ENCODE results near the gene FOLR2. TPM values are rescaled to one million over a fixed set of nuclear protein-coding genes. Genes with fewer than 3 reads are reported as not detected.
"Not testable (repeated sequence)": the region's sequence is repeated elsewhere in the genome, so short reads cannot be mapped to it uniquely, and the experiment has no call there.

Gene FOLR2
- not detected in 2 replicates for total RNA-seq (2022)
- not detected for Bru-seq, nascent RNA
- not detected for BruChase-seq, experiment 1, labeled RNA remaining after a 6-hour chase
- BruChase-seq, experiment 2, labeled RNA remaining after a 2-hour chase = not detected
- long read RNA-seq = 0 reads

DNA sequence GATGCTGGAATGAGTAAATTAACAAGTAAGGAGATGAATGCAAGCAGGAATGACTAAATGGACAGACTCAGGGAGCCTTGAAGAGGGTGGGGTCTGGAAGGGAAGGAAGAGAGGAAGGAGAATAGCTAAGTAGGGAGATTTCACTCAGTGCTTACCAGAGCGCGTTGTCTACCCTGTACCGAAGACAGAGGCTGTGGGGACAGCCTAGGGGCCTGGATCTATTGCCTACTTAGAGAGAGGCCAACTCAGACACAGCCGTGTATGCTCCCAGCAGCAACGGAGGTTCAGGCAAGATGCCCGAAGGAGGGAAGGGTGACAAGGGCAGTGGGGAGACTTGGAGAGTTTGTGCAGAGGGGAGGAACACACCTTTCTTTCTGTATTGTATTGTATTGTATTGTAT, at the start of gene FOLR2:
Gene FOLR2 (plus strand): TSS at position 157 of the 400 bp plus-strand sequence. CDS start 1,791 bp downstream, outside the sequence.
- Mint-ChIP-seq H3K27ac (ENCODE audit: unreplicated experiment) (no peak within 1 kb of the TSS), H3K9me3 (ENCODE audit: low read depth, unreplicated experiment) (no peaks in the 10 kb centered on the region), H3K4me3 (ENCODE audit: low read depth, unreplicated experiment) (no peak within 1 kb of the TSS), H3K36me3 (ENCODE audit: insufficient read depth, unreplicated experiment) (no peaks in the 10 kb centered on the region), H3K27me3 (ENCODE audit: unreplicated experiment) (peaks cover 62% of the 10 kb centered on the region), H3K4me1 (ENCODE audit: low read depth, unreplicated experiment) (no peaks in the 10 kb centered on the region)
- BruUV-seq (replicated peaks) = no TSS peak
- DNase-seq = no peak
- TF ChIP-seq, protein P1, sequence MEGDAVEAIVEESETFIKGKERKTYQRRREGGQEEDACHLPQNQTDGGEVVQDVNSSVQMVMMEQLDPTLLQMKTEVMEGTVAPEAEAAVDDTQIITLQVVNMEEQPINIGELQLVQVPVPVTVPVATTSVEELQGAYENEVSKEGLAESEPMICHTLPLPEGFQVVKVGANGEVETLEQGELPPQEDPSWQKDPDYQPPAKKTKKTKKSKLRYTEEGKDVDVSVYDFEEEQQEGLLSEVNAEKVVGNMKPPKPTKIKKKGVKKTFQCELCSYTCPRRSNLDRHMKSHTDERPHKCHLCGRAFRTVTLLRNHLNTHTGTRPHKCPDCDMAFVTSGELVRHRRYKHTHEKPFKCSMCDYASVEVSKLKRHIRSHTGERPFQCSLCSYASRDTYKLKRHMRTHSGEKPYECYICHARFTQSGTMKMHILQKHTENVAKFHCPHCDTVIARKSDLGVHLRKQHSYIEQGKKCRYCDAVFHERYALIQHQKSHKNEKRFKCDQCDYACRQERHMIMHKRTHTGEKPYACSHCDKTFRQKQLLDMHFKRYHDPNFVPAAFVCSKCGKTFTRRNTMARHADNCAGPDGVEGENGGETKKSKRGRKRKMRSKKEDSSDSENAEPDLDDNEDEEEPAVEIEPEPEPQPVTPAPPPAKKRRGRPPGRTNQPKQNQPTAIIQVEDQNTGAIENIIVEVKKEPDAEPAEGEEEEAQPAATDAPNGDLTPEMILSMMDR (IDR thresholded peaks at IDR 0.05; ENCODE audit: unreplicated experiment) = no peak
- CTCF ChIA-PET = no interaction called here
- intact Hi-C loops (cut with micrococcal nuclease; ENCODE audit: unreplicated experiment) = no loop called here

DNA sequence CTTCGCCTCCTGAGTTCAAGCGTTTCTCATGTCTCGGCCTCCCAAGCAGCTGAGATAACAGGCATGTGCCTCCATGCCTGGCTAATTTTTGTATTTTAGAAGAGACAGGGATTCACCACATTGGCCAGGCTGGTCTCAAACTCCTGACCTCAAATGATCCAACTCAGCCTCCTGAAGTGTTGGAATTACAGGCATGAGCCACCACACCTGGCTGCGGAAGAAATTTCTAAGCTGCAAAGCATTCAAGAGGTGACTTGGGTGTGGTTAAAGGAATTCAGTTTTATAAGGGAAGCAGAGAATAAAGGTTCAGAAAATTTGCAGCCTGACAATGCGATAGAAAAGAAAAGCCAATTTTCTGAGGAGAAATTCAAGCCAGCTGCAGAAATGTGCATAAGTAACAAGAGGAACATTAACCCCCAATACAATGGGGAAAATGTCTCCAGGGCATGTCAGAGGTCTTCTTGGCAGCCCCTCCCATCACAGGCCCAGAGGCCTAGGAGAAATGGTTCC, 47.5 kb upstream of the FOLR2 start:
- H3K4me3 Mint-ChIP-seq (ENCODE audit: low read depth, unreplicated experiment); intact Hi-C loops (cut with micrococcal nuclease; ENCODE audit: unreplicated experiment); H3K4me1 Mint-ChIP-seq (ENCODE audit: low read depth, unreplicated experiment); H3K36me3 Mint-ChIP-seq (ENCODE audit: insufficient read depth, unreplicated experiment); BruUV-seq (replicated peaks); H3K9me3 Mint-ChIP-seq (ENCODE audit: low read depth, unreplicated experiment); H3K27ac Mint-ChIP-seq (ENCODE audit: unreplicated experiment); DNase-seq: not testable (repeated sequence)
- H3K27me3 Mint-ChIP-seq (ENCODE audit: unreplicated experiment) = peaks cover 11% of the 10 kb centered on the region
- CTCF ChIA-PET = interaction anchor here (1.1 kb wide), 1 partner anchor 21 kb away, joined by 3 read pairs; no protein-coding TSS in a partner anchor

- BruUV-seq (replicated peaks); H3K9me3 Mint-ChIP-seq (ENCODE audit: low read depth, unreplicated experiment); H3K27ac Mint-ChIP-seq (ENCODE audit: unreplicated experiment); H3K4me3 Mint-ChIP-seq (ENCODE audit: low read depth, unreplicated experiment); intact Hi-C loops (cut with micrococcal nuclease; ENCODE audit: unreplicated experiment); DNase-seq; H3K4me1 Mint-ChIP-seq (ENCODE audit: low read depth, unreplicated experiment); H3K36me3 Mint-ChIP-seq (ENCODE audit: insufficient read depth, unreplicated experiment): not testable (repeated sequence)
- CTCF ChIA-PET = interaction anchor here (1.1 kb wide), 1 partner anchor 21 kb away, joined by 3 read pairs; no protein-coding TSS in a partner anchor
- H3K27me3 Mint-ChIP-seq (ENCODE audit: unreplicated experiment) = peaks cover 11% of the 10 kb centered on the region
These were observed 46.8 kb upstream of the FOLR2 start for GRCh38 chr11:72169754-72170153.

DNA sequence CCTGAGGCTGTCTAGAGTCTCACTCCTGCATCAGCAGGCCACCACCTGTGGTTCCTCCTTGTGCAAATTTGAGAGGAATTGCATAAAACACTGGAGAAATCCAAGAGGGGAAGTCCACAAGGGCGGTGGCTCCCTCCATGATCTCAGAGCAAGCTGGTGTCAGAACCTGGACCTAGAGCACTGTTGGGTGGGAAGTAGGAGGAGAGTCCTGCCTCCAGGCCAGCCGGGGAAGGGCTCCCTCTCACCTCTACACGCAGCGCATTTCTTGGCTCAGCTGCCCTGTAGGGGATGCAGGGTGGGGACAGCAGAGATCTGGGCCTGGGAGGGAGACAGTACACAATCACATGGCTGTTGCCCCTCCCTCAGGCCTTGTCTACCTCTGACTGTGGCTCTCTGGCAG, 44.6 kb upstream of the FOLR2 start:
- DNase-seq; intact Hi-C loops (cut with micrococcal nuclease; ENCODE audit: unreplicated experiment); H3K27ac Mint-ChIP-seq (ENCODE audit: unreplicated experiment); BruUV-seq (replicated peaks); CTCF ChIA-PET; H3K4me3 Mint-ChIP-seq (ENCODE audit: low read depth, unreplicated experiment); H3K9me3 Mint-ChIP-seq (ENCODE audit: low read depth, unreplicated experiment); H3K36me3 Mint-ChIP-seq (ENCODE audit: insufficient read depth, unreplicated experiment): not testable (repeated sequence)
- Mint-ChIP-seq H3K4me1 (ENCODE audit: low read depth, unreplicated experiment) (peaks cover 10% of the 10 kb centered on the region), H3K27me3 (ENCODE audit: unreplicated experiment) (peaks cover 11% of the 10 kb centered on the region)

GRCh38 chr11:72173291-72173690, 43.3 kb upstream of the FOLR2 start:
- H3K9me3 Mint-ChIP-seq (ENCODE audit: low read depth, unreplicated experiment) = no peaks in the 10 kb centered on the region
- intact Hi-C loops (cut with micrococcal nuclease; ENCODE audit: unreplicated experiment) = no loop called here
- H3K4me3 Mint-ChIP-seq (ENCODE audit: low read depth, unreplicated experiment) = no peak overlapping the region
- DNase-seq = no peak
- peaks cover 11% of the 10 kb centered on the region for H3K27me3 Mint-ChIP-seq (ENCODE audit: unreplicated experiment)
- CTCF ChIA-PET = no interaction called here
- H3K4me1 Mint-ChIP-seq (ENCODE audit: low read depth, unreplicated experiment) = peaks cover 10% of the 10 kb centered on the region
- BruUV-seq (replicated peaks) = no TSS peak
- H3K36me3 Mint-ChIP-seq (ENCODE audit: insufficient read depth, unreplicated experiment) = no peaks in the 10 kb centered on the region
- TF ChIP-seq, protein P1 (IDR thresholded peaks at IDR 0.05; ENCODE audit: unreplicated experiment) = no peak
- no peak overlapping the region for H3K27ac Mint-ChIP-seq (ENCODE audit: unreplicated experiment)
